DND-41 (cell line): ENCODE data around the gene CHRM4.

ENCODE experiments used
- EZH2 ChIP-seq: IDR thresholded peaks from 3 replicates; pipeline ENCODE4 v1.6.1; 2012; ENCODE audit warnings: borderline replicate concordance, low read depth, mild to moderate bottlenecking, moderate library complexity, low read length, inconsistent platforms; ENCODE audit not compliant: severe bottlenecking
- TF ChIP-seq, protein P1 (sequence below): IDR thresholded peaks from 2 replicates; pipeline ENCODE4 v1.5.1; 2012; ENCODE audit warnings: borderline replicate concordance, low read length, moderate library complexity, mild to moderate bottlenecking; ENCODE audit not compliant: poor library complexity, severe bottlenecking; ENCODE audit errors: extremely low read depth

DNA sequence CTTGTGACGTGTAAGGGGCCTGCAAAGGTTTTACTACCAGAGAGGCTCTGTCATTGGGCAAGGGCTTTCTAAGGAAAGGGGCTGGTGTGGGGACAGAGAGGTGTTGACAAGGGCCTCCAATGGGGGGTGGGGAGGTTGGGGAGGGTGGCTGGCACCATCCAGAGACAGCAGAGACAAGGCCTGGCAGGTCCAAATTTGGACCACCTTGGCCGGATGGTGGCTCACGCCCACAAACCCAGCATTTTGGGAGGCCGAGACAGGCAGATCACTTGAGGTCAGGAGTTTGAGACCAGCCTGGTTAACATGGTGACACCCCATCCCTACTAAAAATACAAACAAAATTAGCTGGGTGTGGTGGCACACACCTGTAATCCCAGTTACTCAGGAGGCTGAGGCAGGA, 2.2 kb upstream of the CHRM4 start:
- no peak for TF ChIP-seq EZH2
- TF ChIP-seq, protein P1, sequence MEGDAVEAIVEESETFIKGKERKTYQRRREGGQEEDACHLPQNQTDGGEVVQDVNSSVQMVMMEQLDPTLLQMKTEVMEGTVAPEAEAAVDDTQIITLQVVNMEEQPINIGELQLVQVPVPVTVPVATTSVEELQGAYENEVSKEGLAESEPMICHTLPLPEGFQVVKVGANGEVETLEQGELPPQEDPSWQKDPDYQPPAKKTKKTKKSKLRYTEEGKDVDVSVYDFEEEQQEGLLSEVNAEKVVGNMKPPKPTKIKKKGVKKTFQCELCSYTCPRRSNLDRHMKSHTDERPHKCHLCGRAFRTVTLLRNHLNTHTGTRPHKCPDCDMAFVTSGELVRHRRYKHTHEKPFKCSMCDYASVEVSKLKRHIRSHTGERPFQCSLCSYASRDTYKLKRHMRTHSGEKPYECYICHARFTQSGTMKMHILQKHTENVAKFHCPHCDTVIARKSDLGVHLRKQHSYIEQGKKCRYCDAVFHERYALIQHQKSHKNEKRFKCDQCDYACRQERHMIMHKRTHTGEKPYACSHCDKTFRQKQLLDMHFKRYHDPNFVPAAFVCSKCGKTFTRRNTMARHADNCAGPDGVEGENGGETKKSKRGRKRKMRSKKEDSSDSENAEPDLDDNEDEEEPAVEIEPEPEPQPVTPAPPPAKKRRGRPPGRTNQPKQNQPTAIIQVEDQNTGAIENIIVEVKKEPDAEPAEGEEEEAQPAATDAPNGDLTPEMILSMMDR: no peak
